ENCODE data around the gene CDH23.

The CDH23 gene

DNA sequence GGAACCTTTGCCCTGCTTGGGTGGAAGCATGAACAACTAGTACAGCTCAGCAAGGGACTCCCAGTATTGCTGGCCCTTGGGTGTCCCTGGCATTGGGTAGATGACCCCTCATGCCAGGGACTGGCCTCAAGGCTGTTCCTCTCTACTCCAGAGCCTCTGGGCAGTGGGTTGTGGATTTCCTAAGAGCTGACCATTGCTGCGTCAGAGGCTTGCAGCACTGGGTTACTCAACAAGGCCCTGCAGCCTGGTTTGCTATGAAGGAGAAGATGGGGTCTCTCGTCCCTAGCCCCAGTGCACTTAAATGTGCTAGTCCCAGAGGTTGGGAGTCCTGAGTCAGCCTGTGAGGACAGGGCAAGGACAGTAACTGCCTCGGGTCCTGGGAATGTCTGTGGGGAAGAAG, 374.1 kb downstream of the CDH23 start:
- H3K4me2 ChIP-seq (ENCODE audit: low read depth, low read length): no peak overlapping the region
- no peak overlapping the region for H3K4me3 ChIP-seq (ENCODE audit: low read length)
- no peak overlapping the region for H2AFZ ChIP-seq (ENCODE audit: low read length)
- no peaks in the 10 kb centered on the region for H3K36me3 ChIP-seq (replicated peaks; ENCODE audit: insufficient read depth, low read length)
- no peak overlapping the region for H3K9ac ChIP-seq (ENCODE audit: low read length)
- H3K79me2 ChIP-seq (ENCODE audit: low read length): no peaks in the 10 kb centered on the region; the same call in 1 of the 2 replicates
- peaks cover 23% of the 10 kb centered on the region for H3K4me1 ChIP-seq (ENCODE audit: low read length)
- H3K27me3 ChIP-seq (replicated peaks; ENCODE audit: insufficient read depth, low read length): no peaks in the 10 kb centered on the region
- no peak overlapping the region for H3K27ac ChIP-seq (ENCODE audit: low read length)
- peaks cover 10% of the 10 kb centered on the region for H3F3A ChIP-seq (ENCODE audit: insufficient read depth, low read length)
- TF ChIP-seq, protein P1, sequence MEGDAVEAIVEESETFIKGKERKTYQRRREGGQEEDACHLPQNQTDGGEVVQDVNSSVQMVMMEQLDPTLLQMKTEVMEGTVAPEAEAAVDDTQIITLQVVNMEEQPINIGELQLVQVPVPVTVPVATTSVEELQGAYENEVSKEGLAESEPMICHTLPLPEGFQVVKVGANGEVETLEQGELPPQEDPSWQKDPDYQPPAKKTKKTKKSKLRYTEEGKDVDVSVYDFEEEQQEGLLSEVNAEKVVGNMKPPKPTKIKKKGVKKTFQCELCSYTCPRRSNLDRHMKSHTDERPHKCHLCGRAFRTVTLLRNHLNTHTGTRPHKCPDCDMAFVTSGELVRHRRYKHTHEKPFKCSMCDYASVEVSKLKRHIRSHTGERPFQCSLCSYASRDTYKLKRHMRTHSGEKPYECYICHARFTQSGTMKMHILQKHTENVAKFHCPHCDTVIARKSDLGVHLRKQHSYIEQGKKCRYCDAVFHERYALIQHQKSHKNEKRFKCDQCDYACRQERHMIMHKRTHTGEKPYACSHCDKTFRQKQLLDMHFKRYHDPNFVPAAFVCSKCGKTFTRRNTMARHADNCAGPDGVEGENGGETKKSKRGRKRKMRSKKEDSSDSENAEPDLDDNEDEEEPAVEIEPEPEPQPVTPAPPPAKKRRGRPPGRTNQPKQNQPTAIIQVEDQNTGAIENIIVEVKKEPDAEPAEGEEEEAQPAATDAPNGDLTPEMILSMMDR (IDR thresholded peaks at IDR 0.05; ENCODE audit: low read length): no peak
- no peak for TF ChIP-seq EZH2phosphoT487 (IDR thresholded peaks at IDR 0.05; ENCODE audit: low read length)
- TF ChIP-seq EZH2 (optimal IDR thresholded peaks at IDR 0.05; ENCODE audit: low read depth, low read length): no peak
- no peaks in the 10 kb centered on the region for H3K9me3 ChIP-seq (replicated peaks; ENCODE audit: insufficient read depth, low read length)
- H3K9me2 ChIP-seq (replicated peaks; ENCODE audit: insufficient read depth, low read length): no peaks in the 10 kb centered on the region
- DNase-seq: no peak
- H4K20me1 ChIP-seq (ENCODE audit: insufficient read depth, low read length): no peaks in the 10 kb centered on the region

DNA sequence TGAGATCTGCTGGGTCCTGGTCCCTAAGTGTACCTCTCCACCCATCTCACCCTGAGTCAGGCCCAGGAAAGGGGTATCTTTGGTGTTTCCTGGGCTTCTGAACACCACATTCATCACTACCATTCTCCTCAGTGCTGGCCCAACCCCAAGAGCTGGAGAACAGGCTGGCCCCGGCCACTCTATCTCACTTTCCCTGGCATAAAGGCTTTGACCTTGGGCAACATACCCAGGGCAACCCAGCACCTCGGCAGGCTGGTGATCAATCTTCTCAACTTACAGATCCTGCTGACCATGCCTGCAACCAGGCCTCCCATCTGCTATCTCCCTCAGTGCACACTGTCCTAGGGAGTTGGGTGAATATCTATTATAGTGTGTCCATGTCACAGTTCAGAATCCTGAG, 374.5 kb downstream of the CDH23 start:
- Histone ChIP-seq H3K4me3 (ENCODE audit: low read length) (no peak overlapping the region), H3K27ac (ENCODE audit: low read length) (no peak overlapping the region), H4K20me1 (ENCODE audit: insufficient read depth, low read length) (no peaks in the 10 kb centered on the region), H3K9me3 (replicated peaks; ENCODE audit: insufficient read depth, low read length) (no peaks in the 10 kb centered on the region), H3K4me2 (ENCODE audit: low read depth, low read length) (no peak overlapping the region), H2AFZ (ENCODE audit: low read length) (no peak overlapping the region), H3K9ac (ENCODE audit: low read length) (no peak overlapping the region), H3K9me2 (replicated peaks; ENCODE audit: insufficient read depth, low read length) (no peaks in the 10 kb centered on the region), H3F3A (ENCODE audit: insufficient read depth, low read length) (peaks cover 10% of the 10 kb centered on the region), H3K27me3 (replicated peaks; ENCODE audit: insufficient read depth, low read length) (no peaks in the 10 kb centered on the region), H3K79me2 (ENCODE audit: low read length) (no peaks in the 10 kb centered on the region; the same call in 1 of the 2 replicates), H3K4me1 (ENCODE audit: low read length) (peaks cover 23% of the 10 kb centered on the region), H3K36me3 (replicated peaks; ENCODE audit: insufficient read depth, low read length) (no peaks in the 10 kb centered on the region)
- no peak for TF ChIP-seq EZH2phosphoT487 (IDR thresholded peaks at IDR 0.05; ENCODE audit: low read length)
- TF ChIP-seq, protein P1 (IDR thresholded peaks at IDR 0.05; ENCODE audit: low read length): no peak
- no peak for TF ChIP-seq EZH2 (optimal IDR thresholded peaks at IDR 0.05; ENCODE audit: low read depth, low read length)
- DNase-seq: no peak

DNA sequence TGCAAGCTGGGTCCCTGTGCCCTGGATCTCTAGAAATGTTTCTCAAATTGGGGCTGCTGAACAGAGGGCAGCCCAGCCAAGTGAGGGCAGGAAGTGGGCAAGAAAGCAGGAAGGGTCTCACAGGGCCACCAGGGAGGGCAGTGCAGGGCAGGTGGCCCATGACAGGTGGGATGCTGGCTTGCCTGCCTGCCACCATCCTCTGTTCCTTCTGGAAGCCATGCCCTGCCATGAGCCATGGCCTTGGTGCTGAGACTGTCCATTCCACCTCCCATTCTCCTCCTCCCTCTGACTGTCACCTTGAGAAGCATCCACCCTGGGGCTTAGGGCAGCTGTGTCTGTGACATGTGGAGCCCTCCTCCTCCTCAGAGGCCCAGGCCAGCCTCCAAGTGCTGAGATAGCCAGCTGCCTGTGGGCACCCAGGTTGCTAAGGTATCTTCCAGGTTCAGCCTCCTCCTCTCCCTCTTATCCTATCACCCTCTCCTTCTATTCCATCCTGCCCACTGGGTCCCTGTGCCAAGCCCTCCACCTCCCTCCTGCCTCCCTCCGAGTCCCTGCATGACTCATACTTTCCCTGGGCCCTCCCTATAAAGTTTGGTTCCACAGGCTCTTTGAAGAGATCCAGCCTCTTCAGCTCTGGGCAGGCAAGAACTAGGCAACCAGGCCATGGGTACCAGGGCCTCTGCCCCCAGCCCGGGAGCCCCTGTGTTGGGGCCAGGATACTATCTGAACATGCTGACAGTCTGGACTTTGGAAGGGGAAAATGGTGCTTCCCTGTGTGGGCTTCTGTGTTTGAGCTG, 375.3 kb downstream of the CDH23 start:
- Histone ChIP-seq H3F3A (ENCODE audit: insufficient read depth, low read length) (peaks cover 10% of the 10 kb centered on the region), H3K4me1 (ENCODE audit: low read length) (peaks cover 23% of the 10 kb centered on the region), H3K4me3 (ENCODE audit: low read length) (no peak overlapping the region), H3K36me3 (replicated peaks; ENCODE audit: insufficient read depth, low read length) (no peaks in the 10 kb centered on the region), H2AFZ (ENCODE audit: low read length) (no peak overlapping the region), H3K9me3 (replicated peaks; ENCODE audit: insufficient read depth, low read length) (no peaks in the 10 kb centered on the region), H3K27me3 (replicated peaks; ENCODE audit: insufficient read depth, low read length) (no peaks in the 10 kb centered on the region), H3K9me2 (replicated peaks; ENCODE audit: insufficient read depth, low read length) (no peaks in the 10 kb centered on the region), H3K27ac (ENCODE audit: low read length) (no peak overlapping the region), H4K20me1 (ENCODE audit: insufficient read depth, low read length) (no peaks in the 10 kb centered on the region), H3K4me2 (ENCODE audit: low read depth, low read length) (peak overlapping the region; percentile 98; the same call in 1 of the 2 replicates), H3K79me2 (ENCODE audit: low read length) (no peaks in the 10 kb centered on the region; the same call in 1 of the 2 replicates), H3K9ac (ENCODE audit: low read length) (no peak overlapping the region)
- TF ChIP-seq, protein P1 (IDR thresholded peaks at IDR 0.05; ENCODE audit: low read length): no peak
- TF ChIP-seq EZH2 (optimal IDR thresholded peaks at IDR 0.05; ENCODE audit: low read depth, low read length): no peak
- TF ChIP-seq EZH2phosphoT487 (IDR thresholded peaks at IDR 0.05; ENCODE audit: low read length): no peak
- DNase-seq: no peak

All from MM.1S (cell line).